ENCODE data around the gene ELAVL4.

ELAVL4 gene

GRCh38 chr1:50108497-50109059 lies at the start of gene ELAVL4:
Gene ELAVL4, plus strand, starts transcription at chr1:50108920. Its CDS starts 270 bp downstream, at chr1:50109190.
- no peak for DNase-seq (ENCODE audit: extremely low read depth, low read depth)
- no peak for TF ChIP-seq CTCF (IDR thresholded peaks at IDR 0.05; ENCODE audit: low read depth, low read length)

- DNase-seq (ENCODE audit: extremely low read depth, low read depth), result no peak
- TF ChIP-seq CTCF (IDR thresholded peaks at IDR 0.05; ENCODE audit: low read depth, low read length), result no peak
Measured at GRCh38 chr1:50060279-50060678, 48.4 kb upstream of the ELAVL4 start.

GRCh38 chr1:50066806-50067205 lies 41.9 kb upstream of the ELAVL4 start:
- no peak for DNase-seq (ENCODE audit: extremely low read depth, low read depth)
- no peak for TF ChIP-seq CTCF (IDR thresholded peaks at IDR 0.05; ENCODE audit: low read depth, low read length)

- TF ChIP-seq CTCF (IDR thresholded peaks at IDR 0.05; ENCODE audit: low read depth, low read length), result no peak
Measured at GRCh38 chr1:50074931-50075330, 33.8 kb upstream of the ELAVL4 start.

DNA sequence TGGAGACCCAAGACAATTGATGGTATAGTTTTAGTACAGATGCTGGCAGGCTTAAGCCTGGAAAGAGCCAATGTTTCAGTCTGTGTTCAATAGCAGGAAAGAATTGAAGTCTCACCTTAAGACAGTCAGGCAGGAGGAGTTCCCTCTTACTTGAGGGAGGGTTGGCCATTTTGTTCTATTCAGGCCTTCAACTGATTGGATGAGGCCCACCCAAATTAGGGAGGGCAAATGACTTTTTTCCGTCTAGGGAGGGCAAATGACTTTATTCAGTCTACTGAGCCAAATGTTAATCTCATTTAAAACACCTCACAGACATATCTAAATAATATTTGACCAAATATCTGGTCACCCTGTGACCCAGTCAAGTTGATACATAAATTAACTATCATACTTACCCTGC lies 31.4 kb upstream of the ELAVL4 start:
- TF ChIP-seq CTCF (IDR thresholded peaks at IDR 0.05; ENCODE audit: low read depth, low read length), result no peak
- no peak for DNase-seq (ENCODE audit: extremely low read depth, low read depth)

More at GRCh38 chr1:50074931-50075330, 33.8 kb upstream of the ELAVL4 start:
- no peak for DNase-seq (ENCODE audit: extremely low read depth, low read depth)

DNA sequence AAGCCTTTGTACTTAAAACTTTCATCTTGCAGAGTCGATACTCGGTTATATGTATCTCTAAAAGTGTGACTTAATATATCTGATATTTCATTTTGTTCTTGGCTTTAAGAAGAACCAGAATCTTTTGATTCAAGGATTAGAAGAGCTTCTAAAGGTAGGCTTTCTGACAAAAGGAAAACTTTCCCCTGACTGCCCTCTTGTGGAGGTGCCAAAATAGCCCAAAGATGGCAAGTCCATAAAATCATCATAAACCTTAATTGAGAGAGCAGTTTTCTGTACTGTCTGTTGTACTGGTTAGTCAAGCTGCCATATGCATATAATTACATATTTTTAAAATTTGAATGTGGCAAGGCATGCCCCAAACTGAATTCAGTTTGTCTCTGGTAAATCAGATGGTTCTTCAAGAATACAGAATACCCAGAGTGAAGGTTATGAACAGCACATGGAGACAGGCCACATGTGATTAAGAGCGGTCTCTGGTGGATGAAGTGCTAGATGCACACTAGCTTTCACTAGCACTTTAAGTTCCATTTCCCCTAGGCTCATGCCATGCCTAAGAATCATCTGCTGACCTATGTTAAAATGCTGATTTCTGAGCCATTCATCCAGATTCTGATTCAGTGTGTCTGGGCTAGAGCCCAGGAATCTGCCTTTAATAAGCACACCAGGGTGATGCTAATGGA lies 27.7 kb upstream of the ELAVL4 start:
- no peak for DNase-seq (ENCODE audit: extremely low read depth, low read depth)
- TF ChIP-seq CTCF (IDR thresholded peaks at IDR 0.05; ENCODE audit: low read depth, low read length), result no peak

GRCh38 chr1:50084389-50084788 lies 24.3 kb upstream of the ELAVL4 start:
- TF ChIP-seq CTCF (IDR thresholded peaks at IDR 0.05; ENCODE audit: low read depth, low read length), result no peak
- DNase-seq (ENCODE audit: extremely low read depth, low read depth), result no peak

All from AG09319 (cell line).